ENCODE data around the gene PPME1. TPM values are rescaled to one million over a fixed set of nuclear protein-coding genes. Genes with fewer than 3 reads are reported as not detected.
A peak's percentile ranks its signal among the peaks of the same experiment; 100 is the strongest.

The PPME1 gene
- total and polyA plus RNA-seq, 2 of the 4 experiments (the other 2 are of a cell fraction), result 42.3 to 89.5 TPM

- ChIA-PET POLR2A (ENCODE audit: unreplicated experiment) (no interaction called here), CTCF (interaction anchor here (0.6 to 0.9 kb wide), 2 partner anchors 11 to 116 kb away, joined by 3 read pairs; no protein-coding TSS in a partner anchor)
- intact Hi-C loops (cut with micrococcal nuclease) (loop anchor here (5.0 kb wide), 2 partner anchors 34 to 584 kb away; partner anchors contain the start of genes C2CD3 and PPME1), dilution Hi-C loops (cut with HindIII; ENCODE audit: low sequenced_read_pairs, unreplicated experiment) (no loop called here), in situ Hi-C loops (cut with MboI; ENCODE audit: low sequenced_read_pairs) (no loop called here)
- H3K9me3 ChIP-seq (ENCODE audit: control insufficient read depth, insufficient read depth, low read length), result no peaks in the 10 kb centered on the region
- ATAC-seq (ENCODE audit: low read depth), result peak; percentile 84
- peak overlapping the region; percentile 99; the same call in 1 of the 2 replicates for H2BK20ac ChIP-seq (ENCODE audit: low read depth, low read length)
- H2BK120ac ChIP-seq (ENCODE audit: low read depth, low read length), result peak overlapping the region; percentile 92
- H4K5ac ChIP-seq (ENCODE audit: low read depth, low read length), result peak overlapping the region; percentile 96; the same call in 1 of the 2 replicates
- no CpG with 5 or more reads among the region's 2 CpGs for WGBS, 2 experiments (ENCODE audit: extremely low coverage in 2 of 2, insufficient read length in 1 of 2)
- peak overlapping the region; percentile 86; the same call in 1 of the 2 replicates for H3K4me2 ChIP-seq (ENCODE audit: low read depth, low read length)
- H3K79me1 ChIP-seq (ENCODE audit: low read depth in 1 of 2, low read length in 2 of 2), result peaks cover 10 to 35% of the 10 kb centered on the region in 2 experiments; a peak in 3 of 4 replicates
- H3K4ac ChIP-seq (ENCODE audit: low read depth, low read length), result peak overlapping the region; percentile 89; the same call in 1 of the 2 replicates
- H3K36me3 ChIP-seq (ENCODE audit: control insufficient read depth, insufficient read depth, low read length), result peaks cover 1% of the 10 kb centered on the region; the same call in 1 of the 2 replicates
- no peak overlapping the region for H2AK9ac ChIP-seq (replicated peaks; ENCODE audit: low read depth, low read length, poor library complexity)
- no peaks in the 10 kb centered on the region for H4K20me1 ChIP-seq (ENCODE audit: insufficient read depth, low read length)
- H3K9ac ChIP-seq (ENCODE audit: low read depth, low read length), result peak overlapping the region; percentile 67; the same call in 1 of the 2 replicates
- no peak for TF ChIP-seq CHD1 (IDR thresholded peaks at IDR 0.05; ENCODE audit: low read depth, low read length)
- no peak for TF ChIP-seq ELK1 (IDR thresholded peaks at IDR 0.05; ENCODE audit: borderline replicate concordance, low read depth, low read length)
- peak; percentile 85; the same call in 1 of the 2 replicates for TF ChIP-seq NFE2L2 (IDR thresholded peaks at IDR 0.05; ENCODE audit: low read depth, low read length)
- peak; percentile 49; the same call in 1 of the 2 replicates for TF ChIP-seq POLR2A (IDR thresholded peaks at IDR 0.05; ENCODE audit: low read depth, low read length)
- no peak; the same call in 1 of the 2 replicates for TF ChIP-seq BHLHE40 (IDR thresholded peaks at IDR 0.05; ENCODE audit: low read depth, low read length)
- no peak for TF ChIP-seq CTCF (conservative IDR thresholded peaks at IDR 0.05; ENCODE audit: low read depth, low read length)
- TF ChIP-seq FOS (IDR thresholded peaks at IDR 0.05; ENCODE audit: low read depth, low read length), result peak; percentile 96
- peak overlapping the region; percentile 98; the same call in 1 of the 2 replicates for H3K18ac ChIP-seq (ENCODE audit: low read depth, low read length)
- DNase-seq, result peak; percentile 99
- H4K91ac ChIP-seq (ENCODE audit: insufficient read depth, low read depth, low read length), result peak overlapping the region; percentile 39; the same call in 1 of the 2 replicates
- H3K27me3 ChIP-seq (ENCODE audit: control insufficient read depth, insufficient read depth, low read length), result no peaks in the 10 kb centered on the region
- peak overlapping the region; percentile 100 for H2BK5ac ChIP-seq (ENCODE audit: low read depth, low read length, poor library complexity, severe bottlenecking)
- no TSS peak for BruUV-seq (replicated peaks)
- peaks cover 8% of the 10 kb centered on the region for H3K9me1 ChIP-seq (ENCODE audit: insufficient read depth, low read length)
- 0 out of 3 replicates have a peak overlapping the region, but pooled peaks have one; percentile 93 for H2BK15ac ChIP-seq (ENCODE audit: low read depth, low read length)
- peak overlapping the region; percentile 71; the same call in 1 of the 2 replicates for H3K23ac ChIP-seq (ENCODE audit: low read depth, low read length)
- H2AK5ac ChIP-seq (ENCODE audit: low read depth, low read length), result no peak overlapping the region
- H2AFZ ChIP-seq (replicated peaks; ENCODE audit: low read length, poor library complexity), result no peak overlapping the region
- peak overlapping the region; percentile 83 for H3K56ac ChIP-seq (ENCODE audit: extremely low read depth, insufficient read depth, low read length)
- peak overlapping the region; percentile 58; the same call in 1 of the 2 replicates for H3K14ac ChIP-seq (replicated peaks; ENCODE audit: low read depth, low read length)
- peak overlapping the region; percentile 5; the same call in 1 of the 2 replicates for H3K27ac ChIP-seq (ENCODE audit: insufficient read depth, low read length)
- H3K4me3 ChIP-seq (ENCODE audit: insufficient read depth, low read depth, low read length), result no peak overlapping the region
- H3K4me1 ChIP-seq (ENCODE audit: control insufficient read depth, insufficient read depth, low read length), result peaks cover 32% of the 10 kb centered on the region
- H4K8ac ChIP-seq (ENCODE audit: low read depth in 2 of 2, low read length in 2 of 2), result peak overlapping the region; percentile 10 to 92; a peak in 1 of 4 replicates
These were observed 32.5 kb upstream of the PPME1 start for GRCh38 chr11:74138572-74138971.
